GM12801 (cell line): ENCODE data around the gene FHOD3.

Source experiments
- CTCF ChIP-seq: IDR thresholded peaks from one replicate; pipeline ENCODE4 v1.5.1; 2011; ENCODE audit warnings: control low read depth; ENCODE audit not compliant: insufficient read length; ENCODE audit errors: extremely low read depth

Gene FHOD3

DNA sequence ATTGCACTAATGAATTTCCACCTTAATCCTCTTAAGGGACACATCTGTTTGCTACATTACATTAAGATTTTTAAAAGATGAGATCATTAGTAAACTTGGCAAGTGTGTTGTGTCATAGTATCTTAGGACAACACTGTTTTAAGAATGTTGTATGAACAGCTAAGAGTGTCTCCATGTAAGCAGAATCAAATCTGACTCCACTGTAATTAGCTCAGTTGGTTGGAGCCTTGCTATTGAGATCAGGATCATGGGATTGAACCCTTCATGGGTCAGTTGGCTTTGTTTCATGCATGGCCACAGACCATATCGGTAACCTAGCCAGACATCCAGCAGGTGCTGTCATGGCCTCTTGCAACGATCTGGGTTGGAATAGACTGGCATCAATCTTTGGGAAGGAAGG lies 5.2 kb downstream of the FHOD3 start:
- TF ChIP-seq CTCF = no peak

DNA sequence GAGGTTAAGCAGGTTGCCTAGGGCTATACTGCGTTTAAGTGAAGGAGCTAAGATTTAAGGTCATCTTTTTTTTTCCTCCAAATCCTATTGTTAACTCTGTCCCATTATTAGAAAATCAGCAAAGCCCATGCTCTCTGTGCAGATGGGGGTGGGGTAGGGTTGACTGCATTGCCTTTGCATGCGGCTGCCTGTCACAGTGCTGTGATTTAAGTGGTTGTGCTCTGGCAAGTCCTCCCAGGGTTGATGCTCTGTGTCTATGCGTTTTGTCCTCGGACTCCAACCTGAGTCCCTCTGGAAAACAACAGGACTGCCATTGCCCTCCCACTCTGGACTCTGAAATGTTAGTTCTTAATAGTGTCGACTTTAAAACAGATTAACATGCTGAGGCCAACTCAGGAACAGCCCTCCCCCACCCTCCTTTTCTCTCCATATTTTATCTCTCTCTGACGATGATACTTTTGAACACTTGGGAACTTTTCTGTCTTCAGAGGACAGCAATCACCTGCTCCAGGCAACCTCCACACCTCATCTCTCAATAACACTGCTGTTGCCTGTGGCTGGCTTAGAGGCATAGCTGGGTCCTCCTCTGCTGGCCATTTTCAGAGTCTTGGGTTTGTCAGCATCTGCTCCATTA lies 5.8 kb downstream of the FHOD3 start:
- TF ChIP-seq CTCF = no peak

DNA sequence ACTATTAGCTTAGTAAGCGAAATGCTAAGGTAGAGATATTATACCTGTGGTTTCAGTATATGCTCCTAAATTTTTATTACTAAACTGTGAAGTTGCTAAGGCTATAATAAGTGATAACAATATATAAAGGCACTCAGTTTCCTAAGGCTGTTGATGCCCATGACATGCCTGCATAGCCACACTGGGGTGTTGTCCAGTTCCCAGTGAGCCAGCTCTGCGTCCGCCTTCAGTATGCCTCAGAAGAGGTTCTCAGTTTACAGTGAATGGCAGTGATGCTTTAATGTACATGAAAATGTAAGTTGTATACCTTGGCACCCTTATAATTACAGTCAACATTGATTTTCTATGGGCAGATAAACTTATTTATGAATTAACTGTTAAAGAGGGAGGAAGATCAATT lies 7.2 kb downstream of the FHOD3 start:
- TF ChIP-seq CTCF = no peak

DNA sequence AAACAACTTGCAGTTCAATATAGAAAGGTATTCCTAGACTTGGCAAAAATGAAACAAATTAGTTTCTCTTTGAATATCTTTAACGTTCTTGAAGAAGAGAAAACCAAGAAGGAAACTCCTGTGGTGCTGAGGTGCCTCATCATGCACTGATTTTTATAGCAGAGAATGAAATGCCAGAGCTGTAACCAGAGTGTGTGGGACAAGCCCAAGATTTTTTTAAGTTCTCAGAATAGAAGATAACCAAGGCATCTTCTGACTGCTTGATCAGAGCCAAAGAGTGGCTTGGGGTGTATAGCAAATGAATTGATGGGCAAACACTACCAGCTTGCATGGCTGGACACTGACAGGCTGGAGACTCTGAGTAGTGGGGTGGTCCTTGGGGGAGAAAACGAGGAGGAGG lies 7.9 kb downstream of the FHOD3 start:
- TF ChIP-seq CTCF = no peak

DNA sequence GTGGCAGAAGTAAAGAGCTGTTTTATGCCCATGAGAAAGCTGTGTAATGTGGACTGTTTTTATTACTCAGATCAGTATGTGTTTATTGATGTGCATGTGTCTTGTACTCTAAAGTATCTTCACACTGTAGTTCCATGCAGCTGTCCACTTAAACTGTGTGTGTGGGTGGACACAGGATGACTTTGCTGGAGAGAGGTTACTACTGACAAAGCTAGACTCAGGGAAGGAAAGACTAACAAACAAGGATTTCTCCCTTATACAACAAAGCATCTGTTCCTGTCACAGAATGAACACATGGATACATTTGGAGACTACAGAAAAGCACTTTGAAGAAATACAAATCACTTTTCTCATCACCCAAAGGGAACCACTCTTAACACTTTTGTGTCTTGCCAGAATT lies 10.0 kb downstream of the FHOD3 start:
- TF ChIP-seq CTCF = no peak

DNA sequence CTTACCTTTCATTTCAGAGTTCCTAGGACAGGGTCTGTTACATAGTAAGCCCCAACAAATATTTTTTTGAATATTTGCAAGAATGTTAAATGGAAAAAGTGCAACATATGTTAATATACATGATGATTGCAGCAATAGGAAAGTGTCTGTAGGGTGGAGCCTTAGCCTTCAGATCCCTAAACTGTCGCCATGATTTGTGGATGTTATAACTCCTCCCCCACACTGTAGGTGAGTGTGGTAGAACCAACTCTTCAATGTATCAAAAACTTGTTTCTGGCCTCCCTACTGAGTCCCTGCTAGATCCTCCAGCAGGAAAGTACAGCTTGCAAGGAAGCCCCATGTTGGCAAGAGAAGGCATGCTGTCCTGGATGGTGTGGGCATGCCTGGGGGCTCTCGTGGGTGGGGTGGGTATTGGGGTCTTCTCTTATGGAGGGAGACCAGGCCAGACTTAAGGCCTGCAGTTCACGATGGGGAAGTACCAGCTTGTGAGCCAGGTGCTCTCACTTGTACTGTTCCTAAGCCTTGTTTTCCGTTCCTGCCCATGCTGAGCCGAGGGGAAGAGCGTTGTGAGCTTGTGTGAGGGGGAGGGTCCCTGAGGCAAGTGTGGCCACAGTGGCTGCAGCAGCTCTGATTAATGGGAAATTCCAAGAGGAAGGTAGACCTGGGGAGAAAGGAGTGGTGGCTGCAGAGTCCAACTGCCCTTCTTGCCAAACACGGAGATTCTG lies 11.4 kb downstream of the FHOD3 start:
- TF ChIP-seq CTCF = no peak

- TF ChIP-seq CTCF = no peak
Measured at GRCh38 chr18:36309436-36310391, 12.2 kb downstream of the FHOD3 start.
